Measurements from ENCODE around the gene SETBP1.

- TF ChIP-seq ZNF596 (tag by site-specific recombination; IDR thresholded peaks at IDR 0.05) (no peak), CTCF (tag by site-specific recombination; IDR thresholded peaks at IDR 0.05) (no peak), ZNF362 (tag by site-specific recombination; IDR thresholded peaks at IDR 0.05) (no peak), KLF1 (tag by site-specific recombination; IDR thresholded peaks at IDR 0.05) (no peak), SP2 (tag by site-specific recombination; IDR thresholded peaks at IDR 0.05) (no peak), ZEB2 (tag by site-specific recombination; IDR thresholded peaks at IDR 0.05) (no peak), ATF2 (tag by site-specific recombination; IDR thresholded peaks at IDR 0.05; ENCODE audit: low read depth) (no peak), IKZF3 (tag by site-specific recombination; IDR thresholded peaks at IDR 0.05) (no peak), ZNF169 (tag by site-specific recombination; IDR thresholded peaks at IDR 0.05) (no peak), ZNF558 (tag by site-specific recombination; IDR thresholded peaks at IDR 0.05) (no peak)
Observed at GRCh38 chr18:44708451-44709083, 27.9 kb downstream of the SETBP1 start.
